KOPT-K1 (cell line): Measurements from ENCODE around the gene VPS35L.
"Not testable (repeated sequence)": the region's sequence is repeated elsewhere in the genome, so short reads cannot be mapped to it uniquely, and the experiment has no call there.

Experiments
- H3K27ac ChIP-seq: fragments of 200-600 bp; sonication (generic); 2 replicates; pipeline ENCODE4 v1.5.1; 2016; ENCODE audit warnings: antibody characterized with exemption, mild to moderate bottlenecking, low read depth, low read length; ENCODE audit not compliant: poor library complexity, severe bottlenecking
- H3K36me3 ChIP-seq: fragments of 200-600 bp; sonication (generic); 2 replicates; pipeline ENCODE4 v1.5.1; 2017; ENCODE audit warnings: antibody characterized with exemption, mild to moderate bottlenecking, low read length, moderate library complexity; ENCODE audit not compliant: insufficient read depth
- H3K9me3 ChIP-seq: fragments of 200-600 bp; sonication (generic); 2 replicates; pipeline ENCODE4 v1.5.1; 2017; ENCODE audit warnings: antibody characterized with exemption, low read length, mild to moderate bottlenecking; ENCODE audit not compliant: insufficient read depth, poor library complexity, severe bottlenecking

Gene VPS35L

DNA sequence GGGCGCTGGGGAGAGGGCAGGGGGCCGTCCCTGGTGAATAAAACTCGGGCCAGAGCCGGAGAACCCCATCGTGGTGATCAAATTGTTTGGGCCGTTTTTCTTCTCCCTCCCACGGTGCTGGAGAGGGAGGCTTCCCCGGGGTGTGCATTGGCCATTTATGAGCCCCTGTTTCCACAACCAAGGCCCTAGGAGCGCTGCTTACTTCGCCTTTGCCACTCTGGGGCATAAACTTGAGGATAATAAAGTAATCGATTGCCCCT is 31.2 kb upstream of the VPS35L start:
- no peaks in the 10 kb centered on the region for H3K9me3 ChIP-seq
- H3K27ac ChIP-seq = peak overlapping the region; percentile 85
- H3K36me3 ChIP-seq = peaks cover 23% of the 10 kb centered on the region

DNA sequence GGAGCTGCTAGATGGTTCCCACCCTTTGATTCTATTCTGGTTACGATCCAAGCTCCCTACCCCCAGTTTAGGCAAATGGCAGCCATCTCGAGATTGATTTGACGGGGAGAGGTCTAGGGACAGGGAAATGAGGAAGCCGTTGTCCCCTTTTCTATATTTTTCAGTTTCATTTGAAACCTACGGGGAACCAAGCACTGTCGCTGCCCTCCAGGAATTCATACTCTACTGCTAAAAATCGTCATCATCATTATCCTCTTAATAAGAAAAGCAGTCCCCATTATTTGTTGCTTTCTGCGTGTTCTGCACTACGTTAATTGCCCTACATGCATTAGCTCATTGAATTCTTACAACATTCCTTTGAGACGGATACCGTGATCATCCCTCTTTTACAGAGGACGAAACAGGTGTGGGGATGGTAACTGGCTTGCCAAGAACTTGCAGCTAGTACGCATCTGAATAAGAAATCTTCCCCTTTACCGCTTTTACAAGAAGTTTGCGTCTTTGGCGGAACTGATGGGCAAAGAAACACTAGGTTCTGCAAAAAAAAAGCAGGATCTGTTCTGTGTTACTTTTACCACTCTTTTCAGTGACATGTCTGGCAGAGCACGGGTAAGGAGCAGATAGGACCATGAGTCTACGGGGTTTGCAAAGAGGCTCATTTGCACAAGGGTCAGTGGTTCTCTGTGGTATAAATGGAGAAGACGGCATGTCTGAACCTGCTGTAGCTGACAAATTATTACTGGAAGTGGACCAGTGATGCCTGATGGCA is 30.7 kb upstream of the VPS35L start:
- Histone ChIP-seq H3K9me3 (no peaks in the 10 kb centered on the region), H3K27ac (peak overlapping the region; percentile 85), H3K36me3 (peaks cover 28% of the 10 kb centered on the region)

- Histone ChIP-seq H3K27ac (peak overlapping the region; percentile 85), H3K36me3 (peaks cover 29% of the 10 kb centered on the region)
Observed at GRCh38 chr16:19525385-19525723, 30.1 kb upstream of the VPS35L start.

GRCh38 chr16:19527161-19527560 is 28.3 kb upstream of the VPS35L start:
- H3K9me3 ChIP-seq = no peaks in the 10 kb centered on the region
- H3K36me3 ChIP-seq = peaks cover 47% of the 10 kb centered on the region
- H3K27ac ChIP-seq = no peak overlapping the region

More at GRCh38 chr16:19525385-19525723, 30.1 kb upstream of the VPS35L start:
- no peaks in the 10 kb centered on the region for H3K9me3 ChIP-seq

DNA sequence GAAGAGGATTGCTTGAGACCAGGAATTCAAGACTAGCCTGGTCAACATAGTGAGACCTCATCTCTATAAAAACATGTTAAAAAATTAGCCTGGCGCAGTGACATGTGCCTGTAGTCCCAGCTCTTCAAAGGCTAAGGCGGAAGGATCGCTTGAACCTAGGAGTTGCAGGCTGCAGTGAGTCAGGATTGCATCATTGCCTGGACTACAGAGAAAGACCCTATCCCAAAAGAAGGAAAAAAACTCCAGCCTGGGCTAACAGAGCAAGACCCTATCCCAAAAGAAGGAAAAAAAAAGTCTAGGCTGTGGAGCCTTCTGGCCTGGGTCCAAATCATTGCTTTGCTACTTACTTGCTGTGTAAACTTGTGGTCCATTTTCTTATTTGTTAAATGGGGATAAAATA is 26.8 kb upstream of the VPS35L start:
- Histone ChIP-seq H3K36me3 (peaks cover 62% of the 10 kb centered on the region), H3K27ac (no peak overlapping the region), H3K9me3 (no peaks in the 10 kb centered on the region)

- Histone ChIP-seq H3K27ac (no peak overlapping the region), H3K9me3 (no peaks in the 10 kb centered on the region), H3K36me3 (peaks cover 100% of the 10 kb centered on the region)
Observed at GRCh38 chr16:19532601-19533000, 22.9 kb upstream of the VPS35L start.

- Histone ChIP-seq H3K36me3 (peaks cover 99% of the 10 kb centered on the region), H3K9me3 (no peaks in the 10 kb centered on the region), H3K27ac (no peak overlapping the region)
Observed at GRCh38 chr16:19540241-19540970, 15.1 kb upstream of the VPS35L start.

DNA sequence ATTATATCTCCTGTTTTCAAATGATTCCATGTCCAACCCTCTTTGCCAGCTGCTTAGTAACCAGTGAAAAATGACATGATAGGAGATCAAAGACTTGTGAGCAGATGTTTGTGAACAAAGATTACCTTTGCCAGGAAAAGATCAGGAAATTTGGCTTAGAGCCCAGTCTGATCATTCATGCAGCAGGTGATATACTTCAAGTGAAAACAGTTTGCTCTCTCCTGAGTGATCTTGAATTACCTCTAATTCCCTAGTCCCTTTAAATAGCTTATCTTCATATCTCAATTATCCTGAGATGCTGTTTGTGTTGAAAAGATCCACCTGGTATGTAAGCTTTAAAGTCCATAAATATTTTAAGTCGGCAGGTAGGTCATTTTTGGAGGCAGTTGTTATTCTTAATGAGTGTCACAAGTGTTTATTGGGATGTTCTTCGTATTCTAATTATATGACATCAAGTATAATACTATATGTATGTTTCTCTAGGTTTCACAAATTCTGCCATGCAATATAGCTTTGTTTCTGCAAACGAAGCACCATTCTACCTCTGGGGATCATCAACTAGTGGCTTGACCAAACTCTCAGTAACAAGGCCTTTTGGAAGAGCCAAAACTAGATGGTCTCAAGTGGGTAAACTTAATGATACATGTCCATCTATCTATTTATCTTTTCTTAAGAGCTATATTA is 13.2 kb upstream of the VPS35L start:
- peaks cover 99% of the 10 kb centered on the region for H3K36me3 ChIP-seq
- no peak overlapping the region for H3K27ac ChIP-seq
- no peaks in the 10 kb centered on the region for H3K9me3 ChIP-seq

GRCh38 chr16:19543278-19543996 is 12.1 kb upstream of the VPS35L start:
- H3K9me3 ChIP-seq, H3K27ac ChIP-seq: not testable (repeated sequence)
- peaks cover 99% of the 10 kb centered on the region for H3K36me3 ChIP-seq

DNA sequence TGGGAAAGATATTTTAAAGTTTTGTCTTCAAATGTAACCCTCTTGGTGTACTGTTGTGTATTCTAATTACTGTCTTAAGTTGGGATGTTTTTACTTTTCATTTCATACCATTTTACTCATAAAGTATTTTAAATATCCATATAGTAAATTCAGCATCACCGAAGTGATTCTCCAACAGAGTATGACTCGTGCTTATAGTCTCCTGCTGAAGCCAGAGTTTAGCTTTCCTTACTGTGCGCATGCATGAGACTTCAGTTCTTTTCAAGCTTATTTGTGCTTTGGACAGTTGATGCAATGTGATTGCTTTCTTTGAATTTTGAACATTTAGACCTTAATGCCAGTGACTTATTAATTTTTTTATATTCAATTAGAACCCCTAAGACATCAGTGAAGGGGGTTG is 7.4 kb upstream of the VPS35L start:
- H3K27ac ChIP-seq = no peak overlapping the region
- H3K36me3 ChIP-seq = peaks cover 99% of the 10 kb centered on the region
- H3K9me3 ChIP-seq = no peaks in the 10 kb centered on the region

- H3K9me3 ChIP-seq = no peaks in the 10 kb centered on the region
- peaks cover 92% of the 10 kb centered on the region for H3K36me3 ChIP-seq
- no peak overlapping the region for H3K27ac ChIP-seq
Observed at GRCh38 chr16:19549673-19550072, 5.8 kb upstream of the VPS35L start.

GRCh38 chr16:19555938-19556771 is 652 bp downstream of the VPS35L start:
- peak overlapping the region; percentile 89 for H3K27ac ChIP-seq
- H3K36me3 ChIP-seq = peaks cover 27% of the 10 kb centered on the region

DNA sequence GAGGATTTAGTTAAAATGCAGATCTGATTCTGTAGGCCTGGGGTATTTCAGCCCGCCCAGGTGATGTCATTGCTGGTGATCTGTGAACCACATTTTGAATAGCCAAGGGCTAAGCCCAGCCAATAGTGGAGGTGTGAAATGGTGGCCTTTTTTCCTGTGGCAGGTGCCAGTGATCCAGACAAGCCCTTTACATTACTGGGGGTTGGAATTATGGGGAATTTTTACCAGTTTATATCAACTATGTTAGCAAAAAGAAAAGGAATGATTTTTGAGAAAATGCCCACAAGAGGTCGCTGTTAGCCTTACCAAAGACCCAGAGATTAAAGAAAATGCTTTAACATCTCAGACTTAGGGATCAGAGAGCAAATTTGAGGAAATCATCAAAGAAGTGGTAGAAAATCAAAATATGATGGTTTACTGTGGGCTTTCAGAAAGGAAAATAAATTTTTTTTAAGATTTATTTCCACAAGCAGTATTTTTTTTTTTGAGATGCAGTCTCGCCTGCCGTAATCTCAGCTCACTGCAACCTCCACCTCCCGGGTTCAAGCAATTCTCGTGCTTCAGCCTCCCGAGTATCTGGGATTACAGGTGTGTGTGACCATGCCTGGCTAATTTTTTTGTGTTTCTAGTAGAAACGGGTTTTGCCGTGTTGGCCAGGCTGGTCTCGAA is 3.9 kb downstream of the VPS35L start:
- Histone ChIP-seq H3K9me3 (no peaks in the 10 kb centered on the region), H3K36me3 (no peaks in the 10 kb centered on the region), H3K27ac (no peak overlapping the region)

More at GRCh38 chr16:19555938-19556771, 652 bp downstream of the VPS35L start:
- no peaks in the 10 kb centered on the region for H3K9me3 ChIP-seq

DNA sequence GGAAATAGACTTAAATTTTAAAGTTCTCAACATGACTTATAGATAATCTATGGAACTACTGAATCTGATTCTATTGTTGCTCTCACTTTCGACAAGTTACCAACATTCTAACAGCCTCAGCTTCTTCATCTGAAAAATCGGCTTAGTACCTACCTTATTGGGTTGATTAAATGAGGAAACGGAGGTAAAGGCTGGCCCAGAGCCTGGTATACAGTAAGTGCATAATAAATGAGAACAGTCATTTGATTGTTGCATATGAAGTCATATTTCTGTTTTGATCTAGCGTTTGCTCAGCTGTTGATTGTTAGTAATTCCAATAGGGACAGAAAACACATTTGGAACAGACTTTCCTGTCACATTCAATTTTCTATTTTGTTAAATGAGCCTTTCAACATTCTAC is 4.6 kb downstream of the VPS35L start:
- Histone ChIP-seq H3K36me3 (peaks cover 6% of the 10 kb centered on the region; the same call in 1 of the 2 replicates), H3K27ac (no peak overlapping the region), H3K9me3 (no peaks in the 10 kb centered on the region)
